ENCODE measurements around the gene DCAF11. TPM values are rescaled to one million over a fixed set of nuclear protein-coding genes. Genes with fewer than 3 reads are reported as not detected.

DCAF11 gene
- polyA plus RNA-seq, 3 donors, result 45.6 to 56.6 (median 48.8) TPM

- 95% methylated on average over 11 of the region's 13 CpGs for WGBS (ENCODE audit: insufficient coverage)
- peaks cover 39 to 42% of the 10 kb centered on the region in 2 donors for H3K36me3 Mint-ChIP-seq
- Histone ChIP-seq H4K20me1 (ENCODE audit: insufficient read depth, low read length) (peaks cover 38% of the 10 kb centered on the region), H3K36me3 (replicated peaks in 1 of 2; ENCODE audit: control insufficient read depth in 1 of 2, insufficient read depth in 2 of 2, low read length in 2 of 2) (peaks cover 30 to 39% of the 10 kb centered on the region in 2 donors), H3K4me3 (replicated peaks in 1 of 3; ENCODE audit: low read depth in 2 of 3, low read length in 3 of 3) (no peak overlapping the region), H3K9ac (ENCODE audit: insufficient read depth, low read length, poor library complexity, severe bottlenecking) (no peak overlapping the region), H3K27me3 (ENCODE audit: control insufficient read depth in 2 of 2, insufficient read depth in 2 of 2, low read length in 2 of 2) (no peaks in the 10 kb centered on the region), H3K4me1 (ENCODE audit: control insufficient read depth in 1 of 2, insufficient read depth in 2 of 2, low read length in 2 of 2) (peaks cover 42 to 56% of the 10 kb centered on the region in 2 donors), H3K79me2 (ENCODE audit: insufficient read depth, low read length) (peaks cover 56% of the 10 kb centered on the region), H2AFZ (ENCODE audit: insufficient read depth, low read depth, low read length, poor library complexity, severe bottlenecking) (no peak overlapping the region), H3K4me2 (replicated peaks; ENCODE audit: extremely low read depth, low read length, poor library complexity, severe bottlenecking) (no peak overlapping the region), H3K9me3 (replicated peaks in 1 of 2; ENCODE audit: control insufficient read depth in 1 of 2, insufficient read depth in 1 of 2, low read length in 2 of 2) (no peaks in the 10 kb centered on the region), H3K27ac (ENCODE audit: low read depth in 1 of 2, low read length in 2 of 2) (peak overlapping the region in 1 of 2 donors; percentile 3)
- no peak for TF ChIP-seq CTCF (IDR thresholded peaks at IDR 0.05)
- H3K4me1 Mint-ChIP-seq, result peaks cover 60% of the 10 kb centered on the region
- H3K4me3 Mint-ChIP-seq, result no peak overlapping the region
- intact Hi-C loops (cut with micrococcal nuclease), result loop anchor here in 1 of 2 donors (10.0 kb wide), 1 partner anchor 96 kb away; the partner anchor contains the start of genes GMPR2 and NEDD8
- H3K27ac Mint-ChIP-seq, result peak overlapping the region in 4 of 7 donors; percentile 54 to 79 (median 66)
- H3K27me3 Mint-ChIP-seq (ENCODE audit: low read depth in 3 of 3), result peaks cover 0 to 1% (median 0%) of the 10 kb centered on the region in 3 donors
- no peaks in the 10 kb centered on the region for H3K9me3 Mint-ChIP-seq
- DNase-seq, result no peak
These were observed 24.1 kb downstream of the DCAF11 start for GRCh38 chr14:24138396-24139271.

GRCh38 chr14:24139272-24139934, 24.8 kb downstream of the DCAF11 start:
- no peak for DNase-seq

More at GRCh38 chr14:24139272-24139934, 24.8 kb downstream of the DCAF11 start:
- Histone ChIP-seq H3K27me3 (ENCODE audit: control insufficient read depth in 2 of 2, insufficient read depth in 2 of 2, low read length in 2 of 2) (no peaks in the 10 kb centered on the region), H3K27ac (ENCODE audit: low read depth in 1 of 2, low read length in 2 of 2) (peak overlapping the region in 1 of 2 donors; percentile 3), H2AFZ (ENCODE audit: insufficient read depth, low read depth, low read length, poor library complexity, severe bottlenecking) (no peak overlapping the region), H3K79me2 (ENCODE audit: insufficient read depth, low read length) (peaks cover 62% of the 10 kb centered on the region), H3K36me3 (replicated peaks in 1 of 2; ENCODE audit: control insufficient read depth in 1 of 2, insufficient read depth in 2 of 2, low read length in 2 of 2) (peaks cover 37 to 47% of the 10 kb centered on the region in 2 donors), H3K4me1 (ENCODE audit: control insufficient read depth in 1 of 2, insufficient read depth in 2 of 2, low read length in 2 of 2) (peaks cover 42 to 56% of the 10 kb centered on the region in 2 donors), H4K20me1 (ENCODE audit: insufficient read depth, low read length) (peaks cover 46% of the 10 kb centered on the region), H3K4me2 (replicated peaks; ENCODE audit: extremely low read depth, low read length, poor library complexity, severe bottlenecking) (no peak overlapping the region), H3K9me3 (replicated peaks in 1 of 2; ENCODE audit: control insufficient read depth in 1 of 2, insufficient read depth in 1 of 2, low read length in 2 of 2) (no peaks in the 10 kb centered on the region), H3K4me3 (replicated peaks in 1 of 3; ENCODE audit: low read depth in 2 of 3, low read length in 3 of 3) (no peak overlapping the region), H3K9ac (ENCODE audit: insufficient read depth, low read length, poor library complexity, severe bottlenecking) (no peak overlapping the region)
- peaks cover 62% of the 10 kb centered on the region for H3K4me1 Mint-ChIP-seq
- H3K27me3 Mint-ChIP-seq (ENCODE audit: low read depth in 3 of 3), result peaks cover 0 to 2% (median 1%) of the 10 kb centered on the region in 3 donors
- H3K9me3 Mint-ChIP-seq, result no peaks in the 10 kb centered on the region
- no peak overlapping the region for H3K4me3 Mint-ChIP-seq
- TF ChIP-seq CTCF (IDR thresholded peaks at IDR 0.05), result no peak
- H3K36me3 Mint-ChIP-seq, result peaks cover 47 to 49% of the 10 kb centered on the region in 2 donors
- H3K27ac Mint-ChIP-seq, result peak overlapping the region in 3 of 7 donors; percentile 1 to 71 (median 13)
- intact Hi-C loops (cut with micrococcal nuclease), result loop anchor here in 1 of 2 donors (10.0 kb wide), 1 partner anchor 95 kb away; the partner anchor contains the start of genes GMPR2 and NEDD8
- WGBS (ENCODE audit: insufficient coverage), result 100% methylated on average over 2 of the region's 9 CpGs
